IPS-18c (cell line): ENCODE results near the gene LYRM2.

Source experiments
- H3K4me3 ChIP-seq: 2 replicates; pipeline ENCODE4 v1.7.0; 2013; ENCODE audit warnings: low read depth, mild to moderate bottlenecking, low read length, moderate library complexity; ENCODE audit not compliant: insufficient read depth
- H3K9me3 ChIP-seq: one replicate; pipeline ENCODE4 v1.6.1; 2013; ENCODE audit warnings: mild to moderate bottlenecking, low read length, moderate library complexity; ENCODE audit not compliant: control insufficient read depth, insufficient read depth

LYRM2 gene

DNA sequence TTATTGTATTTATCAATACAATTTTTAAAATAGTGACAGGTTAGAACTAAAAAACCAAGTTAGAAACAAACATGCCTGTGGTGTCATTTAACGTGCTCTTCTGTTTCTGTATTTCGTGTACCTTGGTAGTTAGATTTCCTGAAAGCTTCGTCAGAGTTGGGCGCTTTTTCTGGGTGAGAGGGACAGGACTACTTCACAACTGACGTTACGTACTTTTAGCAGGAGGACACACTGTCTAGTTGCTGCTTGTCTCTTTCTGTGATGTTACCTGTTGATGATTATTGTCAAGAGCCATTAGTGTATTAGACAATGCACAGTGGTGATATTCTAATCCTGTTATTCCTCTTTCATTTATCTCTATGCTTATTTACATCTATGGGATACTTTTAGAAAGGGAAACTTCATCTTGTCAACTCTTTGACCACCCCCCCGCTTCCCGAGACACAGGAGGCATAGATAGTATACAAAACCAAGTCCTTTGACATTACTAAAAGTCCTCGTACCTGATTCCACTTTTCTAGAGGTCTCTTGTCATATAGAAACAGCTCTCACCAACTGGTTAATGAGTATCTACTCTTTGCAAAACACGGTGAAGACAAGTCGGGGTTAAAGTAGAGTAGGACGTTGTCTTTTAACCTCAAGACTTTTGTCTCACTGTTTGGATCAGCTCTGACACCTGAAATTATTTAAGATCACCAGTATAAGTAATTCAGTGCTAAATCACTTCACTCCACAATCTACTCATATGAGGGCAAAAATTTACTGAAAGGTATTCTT is 96.3 kb downstream of the LYRM2 start:
- Histone ChIP-seq H3K4me3 (no peak overlapping the region), H3K9me3 (no peaks in the 10 kb centered on the region)

DNA sequence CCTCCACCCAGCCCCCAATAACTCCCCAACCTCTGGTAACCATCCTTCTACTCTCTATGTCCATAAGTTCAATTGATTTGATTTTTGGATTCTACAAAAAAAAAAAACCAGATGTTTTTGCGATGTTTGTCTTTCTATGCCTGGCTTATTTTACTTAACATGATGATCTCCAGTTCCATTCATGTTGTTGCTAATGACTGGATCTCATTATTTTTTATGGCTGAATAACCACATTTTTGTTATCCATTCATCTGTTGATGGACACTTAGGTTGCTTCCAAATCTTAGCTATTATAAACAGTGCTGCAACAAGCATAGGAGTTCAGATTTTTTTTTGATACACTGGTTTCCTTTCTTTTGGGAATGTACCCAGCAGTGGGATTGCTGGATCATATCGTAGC is 98.8 kb downstream of the LYRM2 start:
- H3K4me3 ChIP-seq = no peak overlapping the region
- no peaks in the 10 kb centered on the region for H3K9me3 ChIP-seq

DNA sequence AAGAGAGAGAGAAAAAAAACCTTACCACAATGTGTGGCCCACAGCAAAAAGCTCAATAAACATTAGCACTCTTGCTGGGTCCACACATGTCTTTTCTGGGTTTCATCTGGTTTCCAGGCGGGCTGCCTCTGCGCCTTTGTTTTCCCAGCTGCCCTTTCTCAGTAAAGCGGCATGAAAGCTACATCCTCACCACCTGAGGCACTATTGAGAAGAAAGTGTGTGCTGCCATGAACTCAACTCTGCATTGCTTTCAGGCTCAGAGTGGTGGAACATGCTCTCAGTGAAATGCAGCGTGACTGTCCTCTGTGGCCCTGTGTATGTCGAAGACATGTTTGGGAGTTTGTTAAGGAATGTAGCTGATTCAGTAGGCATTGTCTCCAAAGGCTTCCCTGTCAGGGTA is 102.3 kb downstream of the LYRM2 start:
- no peaks in the 10 kb centered on the region for H3K9me3 ChIP-seq
- no peak overlapping the region for H3K4me3 ChIP-seq

DNA sequence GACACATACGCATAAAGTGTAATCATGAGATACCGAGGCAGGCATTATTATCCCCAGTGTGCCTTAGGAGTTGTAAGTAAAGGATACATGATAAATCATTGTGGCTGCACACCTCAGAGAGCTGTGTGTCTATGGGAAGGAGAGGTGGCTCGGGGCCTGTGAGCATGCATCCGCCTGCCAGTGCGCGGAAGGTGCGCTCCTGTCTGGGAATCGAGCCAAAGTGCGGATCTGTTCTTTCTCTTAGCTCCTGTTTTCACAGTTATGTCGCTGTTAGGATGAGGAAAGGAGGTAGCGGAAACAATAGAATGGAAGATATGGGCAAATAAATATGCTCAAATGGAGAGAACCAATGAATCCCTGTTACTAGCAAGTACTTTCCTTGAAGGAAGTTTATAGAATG is 107.6 kb downstream of the LYRM2 start:
- Histone ChIP-seq H3K9me3 (no peaks in the 10 kb centered on the region), H3K4me3 (no peak overlapping the region)

DNA sequence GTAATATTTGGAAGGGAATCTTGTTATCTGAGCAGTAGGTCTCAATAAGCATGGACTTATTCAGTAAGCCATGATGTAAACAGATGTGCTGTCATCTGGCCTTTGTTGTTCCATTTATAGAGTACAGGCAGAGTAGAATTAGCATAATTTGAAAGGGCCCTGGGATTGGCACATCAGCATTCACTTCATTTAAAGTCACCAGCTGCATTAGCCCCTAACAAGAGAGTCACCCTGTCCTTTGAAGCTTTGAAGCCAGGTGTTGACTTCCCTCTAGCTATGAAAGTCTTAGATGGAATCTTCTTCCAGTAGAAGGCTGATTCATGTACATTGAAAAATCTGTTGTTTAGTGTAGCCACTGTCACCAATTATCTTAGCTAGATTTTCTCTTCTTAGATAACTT is 109.7 kb downstream of the LYRM2 start:
- Histone ChIP-seq H3K9me3 (no peaks in the 10 kb centered on the region), H3K4me3 (no peak overlapping the region)

DNA sequence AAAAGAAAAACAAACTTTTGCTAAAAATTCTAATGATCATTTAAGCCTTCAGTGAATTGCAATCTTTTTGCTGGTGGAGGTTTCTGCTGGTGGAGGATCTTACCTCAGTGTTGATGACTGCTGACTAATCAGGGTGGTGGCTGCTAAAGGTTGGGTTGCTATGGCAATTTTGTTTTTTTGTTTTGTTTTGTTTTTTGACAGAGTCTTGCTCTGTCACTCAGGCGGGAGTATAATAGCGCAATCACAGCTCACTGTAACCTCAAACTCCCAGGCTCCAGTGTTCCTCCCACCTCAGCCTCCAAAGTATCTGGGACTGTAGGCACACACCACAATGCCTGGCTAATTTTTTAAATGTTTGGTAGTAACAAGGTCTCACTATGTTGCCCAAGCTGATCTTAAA is 110.9 kb downstream of the LYRM2 start:
- Histone ChIP-seq H3K9me3 (no peaks in the 10 kb centered on the region), H3K4me3 (no peak overlapping the region)

DNA sequence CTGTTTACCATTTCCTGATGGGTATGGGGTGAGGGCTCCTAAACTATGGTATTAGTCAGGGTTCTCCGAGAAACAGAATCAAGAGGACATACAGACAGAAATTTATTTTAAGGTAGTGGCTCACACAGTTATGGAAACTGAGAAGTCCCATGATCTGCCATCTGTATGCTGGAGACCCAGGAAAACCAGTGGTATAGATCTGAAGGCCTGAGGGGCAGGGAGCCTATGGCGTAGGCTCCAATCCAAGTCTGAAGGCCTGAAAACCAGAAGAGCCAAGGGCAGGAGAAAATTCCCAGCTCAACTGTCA is 112.0 kb downstream of the LYRM2 start:
- Histone ChIP-seq H3K9me3 (no peaks in the 10 kb centered on the region), H3K4me3 (no peak overlapping the region)

DNA sequence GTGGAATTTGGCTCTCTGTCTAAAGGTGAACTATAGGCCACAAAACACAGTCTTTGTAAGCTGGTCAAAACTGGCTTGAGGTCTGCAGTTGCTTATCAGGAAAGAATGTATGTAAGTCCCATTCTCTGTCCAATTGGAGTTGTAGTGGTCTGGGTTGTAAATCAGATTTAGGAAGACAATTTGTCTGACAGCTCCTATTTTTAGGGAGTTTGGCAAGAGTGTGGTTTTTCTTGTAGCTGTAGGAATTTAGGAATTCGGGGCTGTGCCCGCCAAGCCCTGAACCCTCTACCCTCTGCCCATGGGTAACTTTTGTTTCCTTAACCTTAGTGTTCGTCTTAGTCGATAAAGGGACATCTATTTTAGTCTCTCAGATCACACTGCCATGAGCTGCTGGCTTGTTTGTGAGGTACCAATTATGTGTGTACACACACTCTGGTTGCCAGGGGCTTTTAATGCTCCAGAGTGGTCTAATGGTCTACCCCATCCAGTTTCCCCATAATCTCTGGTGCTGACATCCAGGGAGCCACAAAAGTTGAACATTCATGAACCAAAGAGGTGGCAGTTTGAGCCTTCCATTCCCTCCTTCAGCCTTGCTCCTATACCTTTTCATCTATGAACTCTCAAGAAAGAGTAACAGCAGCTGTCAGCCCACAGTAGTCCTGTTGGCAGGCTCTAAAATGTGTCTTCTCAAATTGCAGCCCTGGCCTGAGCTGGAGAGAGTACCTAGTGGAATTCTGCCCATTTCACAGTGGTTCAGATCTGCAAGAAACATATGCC is 112.6 kb downstream of the LYRM2 start:
- Histone ChIP-seq H3K4me3 (no peak overlapping the region), H3K9me3 (no peaks in the 10 kb centered on the region)

DNA sequence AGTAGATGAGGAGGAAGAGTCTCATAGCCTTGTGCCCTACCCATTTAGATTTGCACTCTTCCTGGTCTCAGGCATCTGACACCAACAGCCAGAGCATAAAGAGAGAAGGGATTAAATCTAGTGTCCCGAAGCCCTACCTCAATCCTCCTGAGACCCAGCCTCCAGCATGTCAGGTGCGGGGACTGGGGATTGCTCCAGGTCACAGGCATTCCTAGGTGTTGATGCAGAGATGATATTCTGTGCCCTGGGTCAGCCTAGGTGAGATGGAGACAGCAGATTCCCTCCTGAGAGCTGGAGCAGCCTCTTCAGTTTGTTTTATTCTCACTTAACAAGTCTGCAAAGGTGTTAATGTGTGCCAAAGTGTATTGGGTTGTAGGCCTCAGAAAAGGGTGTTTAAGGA is 115.8 kb downstream of the LYRM2 start:
- Histone ChIP-seq H3K9me3 (no peaks in the 10 kb centered on the region), H3K4me3 (no peak overlapping the region)

DNA sequence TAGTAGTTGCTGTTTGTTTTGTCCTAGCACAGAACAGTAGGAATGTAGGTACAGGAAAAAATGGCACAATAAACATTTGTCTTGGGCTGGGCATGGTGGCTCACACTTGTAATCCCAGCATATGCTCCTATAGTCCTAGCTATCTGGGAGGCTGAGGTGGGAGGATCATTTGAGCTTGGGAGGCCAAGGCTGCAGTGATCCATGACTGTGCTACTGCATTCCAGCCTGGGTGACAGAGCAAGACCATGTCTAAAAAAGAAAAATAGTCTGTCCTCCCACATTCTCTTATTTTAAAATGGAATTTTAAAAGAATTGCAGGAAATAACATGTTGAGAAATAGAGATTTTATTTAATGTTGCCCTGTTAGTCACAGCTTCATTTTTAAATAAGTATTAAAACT is 117.8 kb downstream of the LYRM2 start:
- H3K9me3 ChIP-seq = no peaks in the 10 kb centered on the region
- H3K4me3 ChIP-seq = no peak overlapping the region

DNA sequence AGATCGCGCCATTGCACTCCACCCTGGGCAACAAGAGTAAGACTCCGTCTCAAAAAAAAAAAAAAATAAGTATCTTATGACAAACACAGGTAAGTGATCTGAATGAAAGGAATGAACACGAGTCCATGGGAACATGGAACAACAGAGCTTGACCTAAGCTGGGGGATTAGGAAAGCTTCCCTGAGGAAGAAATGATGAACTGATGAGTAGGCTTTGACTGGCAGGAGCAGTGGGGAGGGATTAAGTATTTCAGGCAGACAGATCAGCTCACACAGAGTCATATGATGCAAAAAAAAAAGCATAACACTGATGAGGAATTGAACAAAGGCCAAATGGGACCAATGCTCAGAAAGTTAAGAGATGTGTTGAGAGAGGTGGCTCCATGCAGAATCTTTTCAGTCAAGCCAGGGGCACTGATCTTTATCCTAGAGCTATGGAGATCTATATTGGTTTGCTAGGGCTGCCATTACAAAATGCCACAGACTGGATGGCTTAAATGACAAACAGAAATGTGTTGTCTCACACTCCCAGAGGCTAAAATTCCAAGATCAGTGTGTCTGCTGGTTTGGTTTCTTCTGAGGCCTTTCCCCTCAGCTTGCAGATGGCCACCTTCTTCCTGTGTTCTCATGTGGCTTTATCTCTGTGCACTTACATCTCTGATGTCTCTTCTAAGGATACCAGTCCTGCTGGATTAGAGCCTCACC is 120.0 kb downstream of the LYRM2 start:
- H3K4me3 ChIP-seq = no peak overlapping the region
- H3K9me3 ChIP-seq = no peaks in the 10 kb centered on the region
